Pancreas (tissue), 10 donors: ENCODE measurements around the gene ARHGAP32. TPM values are rescaled to one million over a fixed set of nuclear protein-coding genes. Genes with fewer than 3 reads are reported as not detected.

Source experiments
- ATAC-seq, 4 donors: fragments of 200-7000 bp; cut with Tn5 transposase; one replicate each; pipeline versions ENCODE4 v1.8.0 to v1.9.1; 2020; ENCODE audit warnings: mild to moderate bottlenecking in 4 of 4, moderate library complexity in 4 of 4
- DNase-seq, 6 donors: peaks; one replicate each; pipeline ENCODE4 v3.0.0-alpha.2; 2020
- FAIRE-seq: peaks from 2 replicates; lab custom pipeline; 2012; peaks lifted over from hg19 to GRCh38; lab: Jason Lieb, UNC
- H3K27ac ChIP-seq, 4 donors: fragments of 200-600 bp; sonication (generic); 1 replicate in 3 of 4; 2 replicates in 1 of 4; pipeline versions ENCODE4 v1.5.0 to v1.8.0; 2020
- H3K27me3 ChIP-seq, 4 donors: fragments of 200-600 bp; one replicate each; pipeline ENCODE4 v1.8.0; 2021
- H3K36me3 ChIP-seq, 3 donors: fragments of 200-600 bp; sonication (generic) in 1 of 3; one replicate each; pipeline versions ENCODE4 v1.5.0 to v1.8.0; 2020 to 2021
- H3K4me1 ChIP-seq, 3 donors: fragments of 200-600 bp; one replicate each; pipeline ENCODE4 v1.8.0; 2021
- H3K4me3 ChIP-seq, 4 donors: fragments of 200-600 bp; sonication (generic) in 2 of 4; one replicate each; pipeline versions ENCODE4 v1.5.0 to v1.8.0; 2020 to 2021
- H3K9me3 ChIP-seq, 4 donors: fragments of 200-600 bp; one replicate each; pipeline ENCODE4 v1.8.0; 2021
- CTCF ChIP-seq, 4 donors: fragments of 200-600 bp; sonication (generic) in 3 of 4; IDR thresholded peaks; one replicate each; pipeline versions ENCODE4 v1.5.0 to v1.8.0; 2021; ENCODE audit warnings: antibody characterized with exemption in 4 of 4
- WGBS, 2 donors: extraction: QIAGEN DNeasy Blood & Tissue Kit; methylation state at CpG; one replicate each; pipeline ENCODE4 v1.1.7; 2013; 5-methylcytosine and 5-hydroxymethylcytosine counted together
- intact Hi-C, 3 donors: fragments of 100-400 bp; cut with DNase I; formaldehyde crosslinking; loops; one replicate each; pipeline versions ENCODE4 v1.11.1 to v1.14.2; 2022
- polyA plus RNA-seq, 2 donors: library from polyadenylated mRNA; stranded (reverse); fragments of 200-250 nt; gene quantifications; one replicate each; pipeline ENCODE4 v1.2.3, GENCODE V29; 2013
- total RNA-seq, 6 donors: library from RNA; stranded (reverse); fragmentation: NEBNext Ultra II Directional in 4 of 6; extraction: Animal tissue kit (Norgen Biotek cat#: 25700) in 4 of 6; gene quantifications; one replicate each; pipeline versions ENCODE4 v1.2.1 to v1.2.4, GENCODE V29; 2021 to 2023
- donor health status: healthy with polysubstance abuse.
- donor health status: DM: no; HTN: no; CAD: no; lungs with moderate emphysema.
- donor health status: DM: no; HTN: no; CAD: no.
- donor health status: control.
- donor health status: control.
- donor health status: Bipolar disorder and iron deficiency.
- donor health status: DM: yes; HTN: yes; CAD: no.
- donor health status: DM: no; HTN: no; CAD: no.
- donor health status: DM: no; HTN: no; CAD: no.
- donor health status: DM: yes; HTN: yes; CAD: no.

ARHGAP32 gene
- total and polyA plus RNA-seq, 8 donors: 5.0 to 36.6 (median 22.3) TPM

- Histone ChIP-seq H3K27me3 (no peaks in the 10 kb centered on the region), H3K36me3 (peaks cover 0 to 9% (median 5%) of the 10 kb centered on the region in 3 donors), H3K27ac (no peak overlapping the region), H3K4me1 (no peaks in the 10 kb centered on the region), H3K9me3 (no peaks in the 10 kb centered on the region), H3K4me3 (no peak overlapping the region)
- intact Hi-C loops: no loop called here
- DNase-seq: no peak
- no peak for ATAC-seq
- no peak for FAIRE-seq
- 87 to 92% methylated on average over 7 of the region's 7 CpGs for WGBS, 2 donors
- no peak for TF ChIP-seq CTCF (IDR thresholded peaks at IDR 0.05)
Measured at GRCh38 chr11:128964463-128964930, 227.6 kb downstream of the ARHGAP32 start.

GRCh38 chr11:128963744-128964325 is 228.3 kb downstream of the ARHGAP32 start:
- Histone ChIP-seq H3K36me3 (peaks cover 0 to 4% (median 2%) of the 10 kb centered on the region in 3 donors), H3K9me3 (no peaks in the 10 kb centered on the region), H3K27ac (no peak overlapping the region), H3K4me1 (no peaks in the 10 kb centered on the region), H3K4me3 (no peak overlapping the region), H3K27me3 (no peaks in the 10 kb centered on the region)
- DNase-seq (no peak), FAIRE-seq (no peak), ATAC-seq (no peak)
- intact Hi-C loops: no loop called here
- WGBS, 2 donors: 84 to 90% methylated on average over 3 of the region's 3 CpGs
- no peak for TF ChIP-seq CTCF (IDR thresholded peaks at IDR 0.05)

- no peak overlapping the region for H3K4me3 ChIP-seq
- no peaks in the 10 kb centered on the region for H3K9me3 ChIP-seq
- no peaks in the 10 kb centered on the region for H3K36me3 ChIP-seq
- WGBS, 2 donors: 92% methylated on average over 5 of the region's 5 CpGs
- no peaks in the 10 kb centered on the region for H3K4me1 ChIP-seq
- no peak overlapping the region for H3K27ac ChIP-seq
- DNase-seq (no peak), ATAC-seq (no peak), FAIRE-seq (no peak)
- no peaks in the 10 kb centered on the region for H3K27me3 ChIP-seq
- intact Hi-C loops: no loop called here
- TF ChIP-seq CTCF (IDR thresholded peaks at IDR 0.05): no peak
Measured at GRCh38 chr11:128962896-128963295, 229.2 kb downstream of the ARHGAP32 start.

- Histone ChIP-seq H3K36me3 (no peaks in the 10 kb centered on the region), H3K4me1 (peaks cover 0 to 5% (median 0%) of the 10 kb centered on the region in 3 donors), H3K4me3 (no peak overlapping the region), H3K9me3 (no peaks in the 10 kb centered on the region), H3K27ac (no peak overlapping the region), H3K27me3 (no peaks in the 10 kb centered on the region)
- FAIRE-seq: no peak
- no peak for DNase-seq
- no peak for TF ChIP-seq CTCF (IDR thresholded peaks at IDR 0.05)
- WGBS, 2 donors: 72 to 79% methylated on average over 2 of the region's 2 CpGs
- ATAC-seq: no peak
- intact Hi-C loops: no loop called here
Measured at GRCh38 chr11:128961645-128962044, 230.5 kb downstream of the ARHGAP32 start.

- no peaks in the 10 kb centered on the region for H3K9me3 ChIP-seq
- peak; percentile 33 to 37 (median 35) for ATAC-seq
- H3K4me1 ChIP-seq: peaks cover 0 to 6% (median 0%) of the 10 kb centered on the region in 3 donors
- intact Hi-C loops: loop anchor here (2.0 to 10.0 kb wide), 3 partner anchors 70 to 72 kb away; no protein-coding TSS in a partner anchor
- no peak overlapping the region for H3K4me3 ChIP-seq
- FAIRE-seq: no peak
- DNase-seq: no peak
- H3K27me3 ChIP-seq: no peaks in the 10 kb centered on the region
- WGBS, 2 donors: 60 to 69% methylated on average over 8 of the region's 8 CpGs
- no peak for TF ChIP-seq CTCF (IDR thresholded peaks at IDR 0.05)
- no peak overlapping the region for H3K27ac ChIP-seq
- H3K36me3 ChIP-seq: no peaks in the 10 kb centered on the region
Measured at GRCh38 chr11:128957202-128957482, 235.0 kb downstream of the ARHGAP32 start.
